ENCODE data around the gene ADCY10. TPM values are rescaled to one million over a fixed set of nuclear protein-coding genes. Genes with fewer than 3 reads are reported as not detected.
"Not testable (repeated sequence)": the region's sequence is repeated elsewhere in the genome, so short reads cannot be mapped to it uniquely, and the experiment has no call there.

The ADCY10 gene
- total and polyA plus RNA-seq, 4 donors: 0.32 to 0.79 (median 0.55) TPM

- Histone ChIP-seq H3K4me3 (ENCODE audit: low read depth, low read length) (no peak overlapping the region), H3K27me3 (ENCODE audit: control insufficient read depth, insufficient read depth, low read length) (no peaks in the 10 kb centered on the region), H3K4me1 (ENCODE audit: control insufficient read depth, insufficient read depth, low read length) (peaks cover 4% of the 10 kb centered on the region), H3K36me3 (ENCODE audit: control insufficient read depth, insufficient read depth, low read length) (no peaks in the 10 kb centered on the region), H3K27ac (ENCODE audit: low read depth, low read length) (no peak overlapping the region), H3K9me3 (ENCODE audit: control insufficient read depth, insufficient read depth, low read length) (no peaks in the 10 kb centered on the region)
- 83% methylated on average over 4 of the region's 4 CpGs for WGBS (ENCODE audit: insufficient coverage)
- DNase-seq (ENCODE audit: low read depth in 4 of 6, low spot score in 6 of 6): no peak
Measured at GRCh38 chr1:167899253-167899681, 14.7 kb downstream of the ADCY10 start.

GRCh38 chr1:167898578-167899222 is 15.2 kb downstream of the ADCY10 start:
- no peak for DNase-seq (ENCODE audit: low read depth in 4 of 6, low spot score in 6 of 6)

GRCh38 chr1:167893798-167894197 is 20.1 kb downstream of the ADCY10 start:
- Histone ChIP-seq H3K9me3 (ENCODE audit: control insufficient read depth, insufficient read depth, low read length) (no peaks in the 10 kb centered on the region), H3K4me1 (ENCODE audit: control insufficient read depth, insufficient read depth, low read length) (no peaks in the 10 kb centered on the region), H3K27ac (ENCODE audit: low read depth, low read length) (no peak overlapping the region), H3K36me3 (ENCODE audit: control insufficient read depth, insufficient read depth, low read length) (no peaks in the 10 kb centered on the region), H3K27me3 (ENCODE audit: control insufficient read depth, insufficient read depth, low read length) (no peaks in the 10 kb centered on the region), H3K4me3 (ENCODE audit: low read depth, low read length) (no peak overlapping the region)
- DNase-seq (ENCODE audit: low read depth in 4 of 6, low spot score in 6 of 6): no peak
- WGBS (ENCODE audit: insufficient coverage): 40% methylated on average over 1 of the region's 2 CpGs

More at GRCh38 chr1:167898578-167899222, 15.2 kb downstream of the ADCY10 start:
- 93% methylated on average over 7 of the region's 9 CpGs for WGBS (ENCODE audit: insufficient coverage)
- Histone ChIP-seq H3K27ac (ENCODE audit: low read depth, low read length) (no peak overlapping the region), H3K27me3 (ENCODE audit: control insufficient read depth, insufficient read depth, low read length) (no peaks in the 10 kb centered on the region), H3K36me3 (ENCODE audit: control insufficient read depth, insufficient read depth, low read length) (no peaks in the 10 kb centered on the region), H3K4me3 (ENCODE audit: low read depth, low read length) (no peak overlapping the region), H3K4me1 (ENCODE audit: control insufficient read depth, insufficient read depth, low read length) (no peaks in the 10 kb centered on the region), H3K9me3 (ENCODE audit: control insufficient read depth, insufficient read depth, low read length) (no peaks in the 10 kb centered on the region)

GRCh38 chr1:167890400-167890799 is 23.5 kb downstream of the ADCY10 start:
- H3K27me3 ChIP-seq (ENCODE audit: control insufficient read depth, insufficient read depth, low read length): no peaks in the 10 kb centered on the region
- H3K4me1 ChIP-seq (ENCODE audit: control insufficient read depth, insufficient read depth, low read length): no peaks in the 10 kb centered on the region
- no peak overlapping the region for H3K4me3 ChIP-seq (ENCODE audit: low read depth, low read length)
- no peak overlapping the region for H3K27ac ChIP-seq (ENCODE audit: low read depth, low read length)
- H3K9me3 ChIP-seq (ENCODE audit: control insufficient read depth, insufficient read depth, low read length): no peaks in the 10 kb centered on the region
- no peak for DNase-seq (ENCODE audit: low read depth in 4 of 6, low spot score in 6 of 6)
- no peaks in the 10 kb centered on the region for H3K36me3 ChIP-seq (ENCODE audit: control insufficient read depth, insufficient read depth, low read length)

GRCh38 chr1:167887187-167887586 is 26.7 kb downstream of the ADCY10 start:
- H3K36me3 ChIP-seq (ENCODE audit: control insufficient read depth, insufficient read depth, low read length); H3K4me1 ChIP-seq (ENCODE audit: control insufficient read depth, insufficient read depth, low read length); H3K4me3 ChIP-seq (ENCODE audit: low read depth, low read length); H3K27me3 ChIP-seq (ENCODE audit: control insufficient read depth, insufficient read depth, low read length); H3K27ac ChIP-seq (ENCODE audit: low read depth, low read length); DNase-seq (ENCODE audit: low read depth in 4 of 6, low spot score in 6 of 6); H3K9me3 ChIP-seq (ENCODE audit: control insufficient read depth, insufficient read depth, low read length): not testable (repeated sequence)
- WGBS (ENCODE audit: insufficient coverage): no CpG with 5 or more reads among the region's 2 CpGs

- WGBS (ENCODE audit: insufficient coverage): 92% methylated on average over 4 of the region's 8 CpGs
- Histone ChIP-seq H3K9me3 (ENCODE audit: control insufficient read depth, insufficient read depth, low read length) (no peaks in the 10 kb centered on the region), H3K4me1 (ENCODE audit: control insufficient read depth, insufficient read depth, low read length) (no peaks in the 10 kb centered on the region), H3K27me3 (ENCODE audit: control insufficient read depth, insufficient read depth, low read length) (no peaks in the 10 kb centered on the region), H3K36me3 (ENCODE audit: control insufficient read depth, insufficient read depth, low read length) (no peaks in the 10 kb centered on the region), H3K27ac (ENCODE audit: low read depth, low read length) (no peak overlapping the region), H3K4me3 (ENCODE audit: low read depth, low read length) (no peak overlapping the region)
- DNase-seq (ENCODE audit: low read depth in 4 of 6, low spot score in 6 of 6): no peak
Measured at GRCh38 chr1:167882376-167882775, 31.6 kb downstream of the ADCY10 start.

- WGBS (ENCODE audit: insufficient coverage): 67% methylated on average over 1 of the region's 3 CpGs
- no peak for DNase-seq (ENCODE audit: low read depth in 4 of 6, low spot score in 6 of 6)
Measured at GRCh38 chr1:167881786-167882185, 32.1 kb downstream of the ADCY10 start.

DNA sequence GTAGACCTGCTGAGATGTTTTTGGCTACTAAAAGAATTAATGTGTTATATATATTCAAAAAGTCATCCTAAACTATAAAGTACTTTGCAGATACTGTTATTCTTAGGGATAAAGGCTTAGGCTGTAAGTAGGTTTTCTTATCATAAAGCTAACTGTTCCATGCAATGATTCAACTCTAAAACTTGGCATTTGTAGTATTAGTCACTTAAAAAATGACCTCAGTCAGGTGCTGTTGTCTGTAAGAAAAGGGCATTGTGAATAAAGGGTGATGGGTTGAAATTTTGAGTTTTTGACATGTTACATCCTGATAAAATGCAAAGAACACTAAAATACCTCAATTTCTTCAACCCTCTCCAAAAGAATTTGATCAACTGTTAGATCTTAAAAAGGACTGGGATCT is 32.9 kb downstream of the ADCY10 start:
- Histone ChIP-seq H3K9me3 (ENCODE audit: control insufficient read depth, insufficient read depth, low read length) (no peaks in the 10 kb centered on the region), H3K27me3 (ENCODE audit: control insufficient read depth, insufficient read depth, low read length) (no peaks in the 10 kb centered on the region), H3K4me1 (ENCODE audit: control insufficient read depth, insufficient read depth, low read length) (no peaks in the 10 kb centered on the region), H3K27ac (ENCODE audit: low read depth, low read length) (no peak overlapping the region), H3K4me3 (ENCODE audit: low read depth, low read length) (no peak overlapping the region), H3K36me3 (ENCODE audit: control insufficient read depth, insufficient read depth, low read length) (no peaks in the 10 kb centered on the region)
- no peak for DNase-seq (ENCODE audit: low read depth in 4 of 6, low spot score in 6 of 6)

More at GRCh38 chr1:167881786-167882185, 32.1 kb downstream of the ADCY10 start:
- Histone ChIP-seq H3K36me3 (ENCODE audit: control insufficient read depth, insufficient read depth, low read length) (no peaks in the 10 kb centered on the region), H3K4me3 (ENCODE audit: low read depth, low read length) (no peak overlapping the region), H3K27ac (ENCODE audit: low read depth, low read length) (no peak overlapping the region), H3K27me3 (ENCODE audit: control insufficient read depth, insufficient read depth, low read length) (no peaks in the 10 kb centered on the region), H3K4me1 (ENCODE audit: control insufficient read depth, insufficient read depth, low read length) (no peaks in the 10 kb centered on the region), H3K9me3 (ENCODE audit: control insufficient read depth, insufficient read depth, low read length) (no peaks in the 10 kb centered on the region)

DNA sequence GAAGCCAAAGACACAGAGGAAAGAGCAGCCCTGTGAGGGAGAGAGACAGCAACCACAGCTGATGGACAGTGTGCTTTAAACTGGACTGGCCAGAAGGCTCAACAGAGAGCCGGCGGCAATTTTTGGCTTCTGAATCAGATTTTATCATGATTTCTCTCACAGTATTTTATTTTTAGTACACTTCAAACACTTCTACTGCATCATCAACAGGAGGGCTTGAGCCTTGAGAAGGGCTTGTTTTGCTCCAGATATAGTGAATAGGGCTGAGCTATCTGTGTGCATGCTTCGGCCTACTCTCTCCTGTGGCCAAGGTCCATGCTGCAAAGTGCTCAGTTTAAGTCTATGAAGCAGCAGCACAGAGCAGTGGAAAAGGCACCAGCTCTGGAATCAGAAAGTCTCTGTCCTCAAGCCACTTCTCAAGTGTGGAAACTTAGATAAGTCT is 33.3 kb downstream of the ADCY10 start:
- Histone ChIP-seq H3K27ac (ENCODE audit: low read depth, low read length) (no peak overlapping the region), H3K36me3 (ENCODE audit: control insufficient read depth, insufficient read depth, low read length) (no peaks in the 10 kb centered on the region), H3K4me3 (ENCODE audit: low read depth, low read length) (no peak overlapping the region), H3K27me3 (ENCODE audit: control insufficient read depth, insufficient read depth, low read length) (no peaks in the 10 kb centered on the region), H3K9me3 (ENCODE audit: control insufficient read depth, insufficient read depth, low read length) (no peaks in the 10 kb centered on the region), H3K4me1 (ENCODE audit: control insufficient read depth, insufficient read depth, low read length) (no peaks in the 10 kb centered on the region)
- WGBS (ENCODE audit: insufficient coverage): 94% methylated on average over 3 of the region's 3 CpGs
- DNase-seq (ENCODE audit: low read depth in 4 of 6, low spot score in 6 of 6): no peak

GRCh38 chr1:167879508-167879907 is 34.4 kb downstream of the ADCY10 start:
- Histone ChIP-seq H3K4me3 (ENCODE audit: low read depth, low read length) (no peak overlapping the region), H3K27me3 (ENCODE audit: control insufficient read depth, insufficient read depth, low read length) (no peaks in the 10 kb centered on the region), H3K4me1 (ENCODE audit: control insufficient read depth, insufficient read depth, low read length) (no peaks in the 10 kb centered on the region), H3K27ac (ENCODE audit: low read depth, low read length) (no peak overlapping the region), H3K9me3 (ENCODE audit: control insufficient read depth, insufficient read depth, low read length) (no peaks in the 10 kb centered on the region), H3K36me3 (ENCODE audit: control insufficient read depth, insufficient read depth, low read length) (no peaks in the 10 kb centered on the region)
- WGBS (ENCODE audit: insufficient coverage): no CpG with 5 or more reads among the region's 1 CpG
- no peak for DNase-seq (ENCODE audit: low read depth in 4 of 6, low spot score in 6 of 6)

All from spinal cord (tissue), 10 donors.